SK-N-SH treated with all-trans-retinoic acid at 6 μM for 48 hours (cell line): ENCODE data around the gene RITA1.

Source experiments
- CSDC2 ChIP-seq: fragments of 250-450 bp; sonication (Bioruptor Pico); IDR thresholded peaks from 2 replicates; pipeline ENCODE4 v1.5.0; 2020; ENCODE audit warnings: mild to moderate bottlenecking, moderate library complexity
- GLIS3 ChIP-seq: fragments of 250-450 bp; sonication (Bioruptor Pico); IDR thresholded peaks from 2 replicates; pipeline ENCODE4 v1.5.0; 2020; ENCODE audit warnings: mild to moderate bottlenecking, moderate library complexity
- ZNF70 ChIP-seq: fragments of 450-650 bp; formaldehyde crosslinking; IDR thresholded peaks from 2 replicates; pipeline ENCODE4 v1.5.0; 2020; ENCODE audit warnings: mild to moderate bottlenecking, moderate library complexity

DNA sequence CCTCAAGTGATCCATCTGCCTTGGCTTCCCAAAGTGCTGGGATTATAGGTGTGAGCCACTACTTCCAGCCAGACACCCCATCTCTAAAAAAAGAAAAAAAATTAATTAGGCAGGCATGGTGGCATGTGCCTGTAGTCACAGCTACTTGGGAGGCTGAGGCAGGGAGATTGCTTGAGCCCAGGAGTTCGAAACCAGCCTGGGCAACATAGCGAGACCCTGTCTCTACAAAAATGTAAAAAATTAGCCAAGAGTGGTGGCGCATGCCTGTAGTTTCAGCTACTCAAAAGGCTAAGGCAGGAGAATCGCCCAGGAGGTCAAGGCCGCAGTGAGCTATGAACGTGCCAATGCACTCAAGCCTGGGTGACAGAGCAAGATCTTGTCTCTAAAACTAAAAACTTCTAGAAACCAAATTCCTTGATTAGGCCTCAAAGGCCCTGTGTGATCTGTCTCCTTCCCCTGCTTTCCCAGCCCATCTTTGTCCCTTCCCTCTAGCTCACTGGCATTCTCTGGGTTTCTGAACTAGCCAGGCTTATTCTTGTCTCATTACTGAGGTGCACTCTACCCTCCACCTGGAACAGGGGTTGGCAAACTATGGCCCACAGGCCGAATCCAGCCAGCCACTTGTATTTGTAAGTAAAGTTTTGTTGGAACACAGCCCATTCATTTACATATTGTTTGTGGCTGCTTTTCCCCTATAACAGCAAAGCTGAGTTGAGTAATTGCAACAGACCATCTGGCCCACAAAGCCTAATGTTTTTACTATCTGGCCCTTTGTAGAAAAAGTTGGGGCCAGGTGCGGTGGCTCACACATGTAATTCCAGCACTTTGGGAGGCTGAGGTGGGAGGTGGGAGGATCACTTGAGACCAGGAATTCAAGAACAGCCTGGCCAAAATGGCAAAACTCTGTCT is 18.6 kb downstream of the RITA1 start:
- TF ChIP-seq GLIS3 (CRISPR knock-in tag): no peak
- no peak for TF ChIP-seq ZNF70
- no peak for TF ChIP-seq CSDC2 (CRISPR knock-in tag)
